Measurements from ENCODE around the gene HMGB1. TPM values are rescaled to one million over a fixed set of nuclear protein-coding genes. Genes with fewer than 3 reads are reported as not detected.

HMGB1 gene
- total and polyA plus RNA-seq, 4 donors: 83.9 to 276 (median 195) TPM

- no peak overlapping the region for H3K4me3 ChIP-seq (ENCODE audit: low read depth in 1 of 3, low read length in 3 of 3)
- TF ChIP-seq RAD21 (IDR thresholded peaks at IDR 0.05): no peak
- TF ChIP-seq ATF3 (IDR thresholded peaks at IDR 0.05): no peak
- no peak for TF ChIP-seq FOXA1 (IDR thresholded peaks at IDR 0.05)
- no peak for TF ChIP-seq GABPA (IDR thresholded peaks at IDR 0.05 in 1 of 2, conservative IDR thresholded peaks at IDR 0.05 in 1 of 2)
- DNase-seq (ENCODE audit: low spot score): no peak
- no peak overlapping the region for H3K9ac ChIP-seq (ENCODE audit: low read depth in 1 of 2, low read length in 2 of 2)
- peaks cover 0 to 15% (median 11%) of the 10 kb centered on the region in 4 donors for H3K4me1 ChIP-seq (ENCODE audit: control insufficient read depth in 4 of 4, insufficient read depth in 4 of 4, low read length in 3 of 4)
- H3K27ac ChIP-seq (ENCODE audit: low read depth in 1 of 2, low read length in 2 of 2): no peak overlapping the region
- no peaks in the 10 kb centered on the region for H3K9me3 ChIP-seq (ENCODE audit: control insufficient read depth in 4 of 4, low read length in 3 of 4)
- WGBS: 82% methylated on average over 6 of the region's 6 CpGs
- no peaks in the 10 kb centered on the region for H3K36me3 ChIP-seq (ENCODE audit: control insufficient read depth in 4 of 4, insufficient read depth in 3 of 4, low read depth in 1 of 4, low read length in 3 of 4)
- H3K27me3 ChIP-seq (ENCODE audit: control insufficient read depth in 4 of 4, insufficient read depth in 4 of 4, low read length in 3 of 4): no peaks in the 10 kb centered on the region
Observed at GRCh38 chr13:30480292-30480950, 14.7 kb upstream of the HMGB1 start.

DNA sequence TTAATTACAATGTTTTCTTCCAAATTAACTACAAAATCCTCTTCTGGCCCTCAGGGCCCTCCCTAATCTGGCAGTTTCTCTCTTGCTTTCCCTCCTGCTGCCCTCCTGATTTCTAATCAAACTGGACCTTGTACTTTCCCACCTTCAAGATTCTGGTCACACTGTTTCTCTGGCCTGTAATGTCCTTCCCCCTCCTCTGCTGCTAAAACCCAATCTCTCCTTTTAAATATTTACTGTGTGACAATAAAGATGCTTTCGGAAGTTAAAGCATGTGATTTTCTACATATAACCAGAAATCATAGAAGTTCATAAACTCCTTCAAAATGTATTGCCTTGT lies 14.1 kb upstream of the HMGB1 start:
- DNase-seq (ENCODE audit: low spot score): no peak
- 85% methylated on average over 1 of the region's 1 CpG for WGBS

GRCh38 chr13:30479154-30479882 lies 13.6 kb upstream of the HMGB1 start:
- H3K9me3 ChIP-seq (ENCODE audit: control insufficient read depth in 4 of 4, low read length in 3 of 4): no peaks in the 10 kb centered on the region
- H3K4me1 ChIP-seq (ENCODE audit: control insufficient read depth in 4 of 4, insufficient read depth in 4 of 4, low read length in 3 of 4): peaks cover 0 to 15% (median 11%) of the 10 kb centered on the region in 4 donors
- no peak for DNase-seq (ENCODE audit: low spot score)
- TF ChIP-seq, protein P1, sequence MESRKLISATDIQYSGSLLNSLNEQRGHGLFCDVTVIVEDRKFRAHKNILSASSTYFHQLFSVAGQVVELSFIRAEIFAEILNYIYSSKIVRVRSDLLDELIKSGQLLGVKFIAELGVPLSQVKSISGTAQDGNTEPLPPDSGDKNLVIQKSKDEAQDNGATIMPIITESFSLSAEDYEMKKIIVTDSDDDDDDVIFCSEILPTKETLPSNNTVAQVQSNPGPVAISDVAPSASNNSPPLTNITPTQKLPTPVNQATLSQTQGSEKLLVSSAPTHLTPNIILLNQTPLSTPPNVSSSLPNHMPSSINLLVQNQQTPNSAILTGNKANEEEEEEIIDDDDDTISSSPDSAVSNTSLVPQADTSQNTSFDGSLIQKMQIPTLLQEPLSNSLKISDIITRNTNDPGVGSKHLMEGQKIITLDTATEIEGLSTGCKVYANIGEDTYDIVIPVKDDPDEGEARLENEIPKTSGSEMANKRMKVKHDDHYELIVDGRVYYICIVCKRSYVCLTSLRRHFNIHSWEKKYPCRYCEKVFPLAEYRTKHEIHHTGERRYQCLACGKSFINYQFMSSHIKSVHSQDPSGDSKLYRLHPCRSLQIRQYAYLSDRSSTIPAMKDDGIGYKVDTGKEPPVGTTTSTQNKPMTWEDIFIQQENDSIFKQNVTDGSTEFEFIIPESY (IDR thresholded peaks at IDR 0.05): no peak
- TF ChIP-seq SP1 (IDR thresholded peaks at IDR 0.05): peak; percentile 96
- TF ChIP-seq TAF1 (conservative IDR thresholded peaks at IDR 0.05): no peak
- peak; percentile 31 for TF ChIP-seq YY1 (IDR thresholded peaks at IDR 0.05)
- peak; percentile 61 to 77 for TF ChIP-seq RXRA (IDR thresholded peaks at IDR 0.05)
- TF ChIP-seq EGR1 (IDR thresholded peaks at IDR 0.05; ENCODE audit: low read depth in 2 of 2): peak in 1 of 2 donors; percentile 32
- TF ChIP-seq HNF4G (IDR thresholded peaks at IDR 0.05): peak; percentile 80
- TF ChIP-seq FOXA2 (IDR thresholded peaks at IDR 0.05): no peak
- no peak for TF ChIP-seq FOXA1 (IDR thresholded peaks at IDR 0.05)
- peak; percentile 28 to 49 for TF ChIP-seq RAD21 (IDR thresholded peaks at IDR 0.05)
- TF ChIP-seq JUND (IDR thresholded peaks at IDR 0.05): peak; percentile 64 to 66
- TF ChIP-seq HNF4A (conservative IDR thresholded peaks at IDR 0.05): peak; percentile 96 to 97
- TF ChIP-seq ATF3 (IDR thresholded peaks at IDR 0.05): no peak
- TF ChIP-seq, protein P2, sequence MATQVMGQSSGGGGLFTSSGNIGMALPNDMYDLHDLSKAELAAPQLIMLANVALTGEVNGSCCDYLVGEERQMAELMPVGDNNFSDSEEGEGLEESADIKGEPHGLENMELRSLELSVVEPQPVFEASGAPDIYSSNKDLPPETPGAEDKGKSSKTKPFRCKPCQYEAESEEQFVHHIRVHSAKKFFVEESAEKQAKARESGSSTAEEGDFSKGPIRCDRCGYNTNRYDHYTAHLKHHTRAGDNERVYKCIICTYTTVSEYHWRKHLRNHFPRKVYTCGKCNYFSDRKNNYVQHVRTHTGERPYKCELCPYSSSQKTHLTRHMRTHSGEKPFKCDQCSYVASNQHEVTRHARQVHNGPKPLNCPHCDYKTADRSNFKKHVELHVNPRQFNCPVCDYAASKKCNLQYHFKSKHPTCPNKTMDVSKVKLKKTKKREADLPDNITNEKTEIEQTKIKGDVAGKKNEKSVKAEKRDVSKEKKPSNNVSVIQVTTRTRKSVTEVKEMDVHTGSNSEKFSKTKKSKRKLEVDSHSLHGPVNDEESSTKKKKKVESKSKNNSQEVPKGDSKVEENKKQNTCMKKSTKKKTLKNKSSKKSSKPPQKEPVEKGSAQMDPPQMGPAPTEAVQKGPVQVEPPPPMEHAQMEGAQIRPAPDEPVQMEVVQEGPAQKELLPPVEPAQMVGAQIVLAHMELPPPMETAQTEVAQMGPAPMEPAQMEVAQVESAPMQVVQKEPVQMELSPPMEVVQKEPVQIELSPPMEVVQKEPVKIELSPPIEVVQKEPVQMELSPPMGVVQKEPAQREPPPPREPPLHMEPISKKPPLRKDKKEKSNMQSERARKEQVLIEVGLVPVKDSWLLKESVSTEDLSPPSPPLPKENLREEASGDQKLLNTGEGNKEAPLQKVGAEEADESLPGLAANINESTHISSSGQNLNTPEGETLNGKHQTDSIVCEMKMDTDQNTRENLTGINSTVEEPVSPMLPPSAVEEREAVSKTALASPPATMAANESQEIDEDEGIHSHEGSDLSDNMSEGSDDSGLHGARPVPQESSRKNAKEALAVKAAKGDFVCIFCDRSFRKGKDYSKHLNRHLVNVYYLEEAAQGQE (IDR thresholded peaks at IDR 0.05): peak; percentile 64
- no peak for TF ChIP-seq GABPA (IDR thresholded peaks at IDR 0.05 in 1 of 2, conservative IDR thresholded peaks at IDR 0.05 in 1 of 2)
- TF ChIP-seq MAX (IDR thresholded peaks at IDR 0.05): no peak
- no peak for TF ChIP-seq NR2F2 (IDR thresholded peaks at IDR 0.05)
- TF ChIP-seq, protein P3, sequence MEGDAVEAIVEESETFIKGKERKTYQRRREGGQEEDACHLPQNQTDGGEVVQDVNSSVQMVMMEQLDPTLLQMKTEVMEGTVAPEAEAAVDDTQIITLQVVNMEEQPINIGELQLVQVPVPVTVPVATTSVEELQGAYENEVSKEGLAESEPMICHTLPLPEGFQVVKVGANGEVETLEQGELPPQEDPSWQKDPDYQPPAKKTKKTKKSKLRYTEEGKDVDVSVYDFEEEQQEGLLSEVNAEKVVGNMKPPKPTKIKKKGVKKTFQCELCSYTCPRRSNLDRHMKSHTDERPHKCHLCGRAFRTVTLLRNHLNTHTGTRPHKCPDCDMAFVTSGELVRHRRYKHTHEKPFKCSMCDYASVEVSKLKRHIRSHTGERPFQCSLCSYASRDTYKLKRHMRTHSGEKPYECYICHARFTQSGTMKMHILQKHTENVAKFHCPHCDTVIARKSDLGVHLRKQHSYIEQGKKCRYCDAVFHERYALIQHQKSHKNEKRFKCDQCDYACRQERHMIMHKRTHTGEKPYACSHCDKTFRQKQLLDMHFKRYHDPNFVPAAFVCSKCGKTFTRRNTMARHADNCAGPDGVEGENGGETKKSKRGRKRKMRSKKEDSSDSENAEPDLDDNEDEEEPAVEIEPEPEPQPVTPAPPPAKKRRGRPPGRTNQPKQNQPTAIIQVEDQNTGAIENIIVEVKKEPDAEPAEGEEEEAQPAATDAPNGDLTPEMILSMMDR (IDR thresholded peaks at IDR 0.05; ENCODE audit: low read depth, low read length, missing input control): no peak
- peak overlapping the region in 1 of 2 donors; percentile 39 for H3K9ac ChIP-seq (ENCODE audit: low read depth in 1 of 2, low read length in 2 of 2)
- H3K27me3 ChIP-seq (ENCODE audit: control insufficient read depth in 4 of 4, insufficient read depth in 4 of 4, low read length in 3 of 4): no peaks in the 10 kb centered on the region
- H3K36me3 ChIP-seq (ENCODE audit: control insufficient read depth in 4 of 4, insufficient read depth in 3 of 4, low read depth in 1 of 4, low read length in 3 of 4): no peaks in the 10 kb centered on the region
- 50% methylated on average over 5 of the region's 5 CpGs for WGBS
- no peak overlapping the region for H3K4me3 ChIP-seq (ENCODE audit: low read depth in 1 of 3, low read length in 3 of 3)
- H3K27ac ChIP-seq (ENCODE audit: low read depth in 1 of 2, low read length in 2 of 2): peak overlapping the region; percentile 23 to 56

More for the DNA sequence above, 14.1 kb upstream of the HMGB1 start:
- Histone ChIP-seq H3K4me3 (ENCODE audit: low read depth in 1 of 3, low read length in 3 of 3) (no peak overlapping the region), H3K36me3 (ENCODE audit: control insufficient read depth in 4 of 4, insufficient read depth in 3 of 4, low read depth in 1 of 4, low read length in 3 of 4) (no peaks in the 10 kb centered on the region), H3K27ac (ENCODE audit: low read depth in 1 of 2, low read length in 2 of 2) (no peak overlapping the region), H3K9ac (ENCODE audit: low read depth in 1 of 2, low read length in 2 of 2) (no peak overlapping the region), H3K4me1 (ENCODE audit: control insufficient read depth in 4 of 4, insufficient read depth in 4 of 4, low read length in 3 of 4) (peaks cover 0 to 15% (median 11%) of the 10 kb centered on the region in 4 donors), H3K9me3 (ENCODE audit: control insufficient read depth in 4 of 4, low read length in 3 of 4) (no peaks in the 10 kb centered on the region), H3K27me3 (ENCODE audit: control insufficient read depth in 4 of 4, insufficient read depth in 4 of 4, low read length in 3 of 4) (no peaks in the 10 kb centered on the region)
- TF ChIP-seq HNF4A (conservative IDR thresholded peaks at IDR 0.05) (peak in 1 of 2 donors; percentile 37), GABPA (IDR thresholded peaks at IDR 0.05 in 1 of 2, conservative IDR thresholded peaks at IDR 0.05 in 1 of 2) (no peak)

All from liver (tissue), 9 donors.